Left lung (tissue), 10 donors: ENCODE measurements around the gene SLC25A42. TPM values are rescaled to one million over a fixed set of nuclear protein-coding genes. Genes with fewer than 3 reads are reported as not detected.
"Not testable (repeated sequence)": the region's sequence is repeated elsewhere in the genome, so short reads cannot be mapped to it uniquely, and the experiment has no call there.

Experiments
- ATAC-seq: fragments of 200-7000 bp; cut with Tn5 transposase; one replicate; pipeline ENCODE4 v1.9.1; 2020; ENCODE audit warnings: moderate library complexity
- DNase-seq, 4 donors: peaks; one replicate each; pipeline ENCODE4 v3.0.0-alpha.2; 2013 to 2020
- H3K27ac ChIP-seq, 2 donors: fragments of 200-600 bp; sonication (generic) in 1 of 2; one replicate each; pipeline versions ENCODE4 v1.5.0 to v1.8.0; 2020 to 2021
- H3K27me3 ChIP-seq, 2 donors: fragments of 200-600 bp; sonication (generic) in 1 of 2; one replicate each; pipeline versions ENCODE4 v1.5.0 to v1.8.0; 2020 to 2021
- H3K36me3 ChIP-seq, 2 donors: fragments of 200-600 bp; sonication (generic) in 1 of 2; one replicate each; pipeline versions ENCODE4 v1.5.0 to v1.8.0; 2020 to 2021
- H3K4me1 ChIP-seq, 2 donors: fragments of 200-600 bp; one replicate each; pipeline ENCODE4 v1.8.0; 2021
- H3K4me3 ChIP-seq, 2 donors: fragments of 200-600 bp; sonication (generic) in 1 of 2; one replicate each; pipeline versions ENCODE4 v1.5.0 to v1.8.0; 2020 to 2021; ENCODE audit warnings: mild to moderate bottlenecking in 1 of 2
- H3K9me3 ChIP-seq, 2 donors: fragments of 200-600 bp; sonication (generic) in 1 of 2; one replicate each; pipeline versions ENCODE4 v1.5.0 to v1.8.0; 2020 to 2021
- intact Hi-C, 2 donors: fragments of 100-400 bp; cut with DNase I; formaldehyde crosslinking; loops; one replicate each; pipeline versions ENCODE4 v1.11.2 to v1.14.2; 2022
- polyA plus RNA-seq, 6 donors: library from polyadenylated mRNA; unstranded; fragments of 120-200 nt; gene quantifications; one replicate each; pipeline ENCODE4 v1.2.1, GENCODE V29; 2013; ENCODE audit not compliant: insufficient read length in 6 of 6
- total RNA-seq, 2 donors: library from RNA; stranded (reverse); fragmentation: NEBNext Ultra II Directional; extraction: Animal tissue kit (Norgen Biotek cat#: 25700); gene quantifications; one replicate each; pipeline ENCODE4 v1.2.1, GENCODE V29; 2021
- TF ChIP-seq, protein P1 (sequence below), 2 donors: fragments of 200-600 bp; sonication (generic) in 1 of 2; IDR thresholded peaks; one replicate each; pipeline versions ENCODE4 v1.5.0 to v1.8.0; 2021; ENCODE audit warnings: antibody characterized with exemption in 2 of 2
- donor health status: DM: no; HTN: yes; CAD: no.
- donor health status: DM: no; HTN: no; CAD: no.

Gene SLC25A42
- total and polyA plus RNA-seq, 8 donors: 7.6 to 16.6 (median 12.8) TPM

DNA sequence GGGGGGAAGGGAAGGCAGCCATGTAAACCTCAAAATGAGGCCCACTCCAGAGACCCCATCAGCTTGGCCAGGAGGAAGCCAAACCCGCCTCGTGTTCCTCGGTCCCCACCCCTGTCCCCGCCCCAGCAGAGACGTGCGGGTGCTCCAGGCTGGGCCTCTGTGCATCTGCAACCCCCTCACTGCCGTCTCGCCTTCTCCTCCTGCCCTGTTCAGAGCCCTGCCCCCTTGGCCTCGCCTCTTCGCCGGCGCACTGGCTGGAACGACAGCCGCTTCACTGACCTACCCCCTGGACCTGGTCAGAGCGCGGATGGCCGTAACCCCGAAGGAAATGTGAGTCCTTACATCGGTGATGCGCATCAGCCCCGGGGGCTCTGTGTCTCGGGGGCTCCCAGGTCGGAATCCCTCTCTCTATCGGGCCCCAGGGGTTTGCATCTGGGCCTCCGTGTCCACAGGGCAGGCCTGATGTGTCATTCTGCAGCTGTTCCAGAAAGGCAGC, 42.3 kb downstream of the SLC25A42 start:
- no peaks in the 10 kb centered on the region for H3K36me3 ChIP-seq
- no peak overlapping the region for H3K27ac ChIP-seq
- H3K9me3 ChIP-seq: no peaks in the 10 kb centered on the region
- peaks cover 0 to 12% of the 10 kb centered on the region in 2 donors for H3K27me3 ChIP-seq
- ATAC-seq (peak; percentile 37), DNase-seq (no peak)
- intact Hi-C loops: no loop called here
- TF ChIP-seq, protein P1, sequence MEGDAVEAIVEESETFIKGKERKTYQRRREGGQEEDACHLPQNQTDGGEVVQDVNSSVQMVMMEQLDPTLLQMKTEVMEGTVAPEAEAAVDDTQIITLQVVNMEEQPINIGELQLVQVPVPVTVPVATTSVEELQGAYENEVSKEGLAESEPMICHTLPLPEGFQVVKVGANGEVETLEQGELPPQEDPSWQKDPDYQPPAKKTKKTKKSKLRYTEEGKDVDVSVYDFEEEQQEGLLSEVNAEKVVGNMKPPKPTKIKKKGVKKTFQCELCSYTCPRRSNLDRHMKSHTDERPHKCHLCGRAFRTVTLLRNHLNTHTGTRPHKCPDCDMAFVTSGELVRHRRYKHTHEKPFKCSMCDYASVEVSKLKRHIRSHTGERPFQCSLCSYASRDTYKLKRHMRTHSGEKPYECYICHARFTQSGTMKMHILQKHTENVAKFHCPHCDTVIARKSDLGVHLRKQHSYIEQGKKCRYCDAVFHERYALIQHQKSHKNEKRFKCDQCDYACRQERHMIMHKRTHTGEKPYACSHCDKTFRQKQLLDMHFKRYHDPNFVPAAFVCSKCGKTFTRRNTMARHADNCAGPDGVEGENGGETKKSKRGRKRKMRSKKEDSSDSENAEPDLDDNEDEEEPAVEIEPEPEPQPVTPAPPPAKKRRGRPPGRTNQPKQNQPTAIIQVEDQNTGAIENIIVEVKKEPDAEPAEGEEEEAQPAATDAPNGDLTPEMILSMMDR (IDR thresholded peaks at IDR 0.05): no peak
- H3K4me3 ChIP-seq: peak overlapping the region; percentile 5 to 7
- H3K4me1 ChIP-seq: peaks cover 0 to 7% of the 10 kb centered on the region in 2 donors

DNA sequence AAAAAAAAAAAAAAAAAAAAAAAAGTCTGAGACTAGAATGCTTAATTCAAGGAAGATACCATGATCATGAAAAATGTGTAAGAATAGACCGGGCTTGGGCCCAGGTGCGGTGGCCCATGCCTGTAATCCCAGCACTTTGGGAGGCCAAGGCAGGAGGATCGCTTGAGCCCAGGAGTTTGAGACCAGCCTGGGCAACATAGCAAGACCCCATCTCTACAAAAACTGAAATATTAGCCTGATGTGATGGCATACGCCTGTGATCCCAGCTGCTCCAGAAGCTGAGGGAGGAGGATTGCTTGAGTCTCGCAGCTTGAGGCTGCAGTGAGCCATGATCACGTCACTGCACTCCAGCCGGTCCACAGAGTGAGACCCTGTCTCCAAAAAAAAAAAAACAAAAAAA, 43.1 kb downstream of the SLC25A42 start:
- H3K4me1 ChIP-seq, intact Hi-C loops, H3K27ac ChIP-seq, ATAC-seq, H3K4me3 ChIP-seq, H3K9me3 ChIP-seq, H3K36me3 ChIP-seq, DNase-seq: not testable (repeated sequence)
- H3K27me3 ChIP-seq: peaks cover 0 to 14% of the 10 kb centered on the region in 2 donors

DNA sequence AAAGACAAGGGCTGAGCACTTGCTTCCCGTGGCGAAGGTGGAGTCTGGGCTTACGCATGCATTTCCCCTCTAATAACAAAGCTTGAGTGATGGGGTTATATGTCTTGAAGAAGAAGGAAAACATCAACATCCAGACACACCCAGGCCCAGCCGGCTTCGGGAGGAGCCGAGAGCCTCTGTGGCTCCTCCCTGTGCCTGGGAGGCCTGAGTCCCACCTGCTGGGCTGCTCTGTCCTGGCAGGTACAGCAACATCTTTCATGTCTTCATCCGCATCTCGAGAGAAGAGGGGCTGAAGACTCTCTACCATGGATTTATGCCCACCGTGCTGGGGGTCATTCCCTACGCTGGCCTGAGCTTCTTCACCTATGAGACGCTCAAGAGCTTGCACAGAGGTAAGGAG, 43.9 kb downstream of the SLC25A42 start:
- H3K27me3 ChIP-seq: peaks cover 0 to 14% of the 10 kb centered on the region in 2 donors
- H3K4me1 ChIP-seq: peaks cover 0 to 7% of the 10 kb centered on the region in 2 donors
- TF ChIP-seq, protein P1 (IDR thresholded peaks at IDR 0.05): no peak
- intact Hi-C loops: no loop called here
- ATAC-seq (no peak), DNase-seq (no peak)
- H3K9me3 ChIP-seq: no peaks in the 10 kb centered on the region
- H3K4me3 ChIP-seq: no peak overlapping the region
- no peak overlapping the region for H3K27ac ChIP-seq
- no peaks in the 10 kb centered on the region for H3K36me3 ChIP-seq

DNA sequence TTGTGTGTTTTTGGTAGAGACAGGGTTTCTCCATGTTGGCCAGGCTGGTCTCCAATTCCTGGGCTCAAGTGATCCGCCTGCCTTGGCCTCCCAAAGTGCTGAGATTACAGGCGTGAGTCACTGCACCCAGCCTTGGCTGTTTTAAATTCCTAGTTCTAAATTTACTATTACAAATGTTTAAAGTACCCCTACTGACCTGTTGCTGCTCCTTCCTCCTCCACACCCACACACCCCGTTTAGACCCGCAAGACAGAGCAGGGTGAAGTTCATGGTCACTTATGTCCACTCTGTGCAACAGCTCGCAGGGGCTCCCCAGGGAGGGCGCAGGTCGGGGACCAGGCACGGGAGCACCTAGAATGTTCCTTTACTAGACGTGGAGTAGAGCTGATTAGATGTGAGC, 45.8 kb downstream of the SLC25A42 start:
- Histone ChIP-seq H3K27ac (no peak overlapping the region), H3K9me3 (no peaks in the 10 kb centered on the region), H3K36me3 (no peaks in the 10 kb centered on the region), H3K4me1 (peaks cover 0 to 7% of the 10 kb centered on the region in 2 donors), H3K4me3 (no peak overlapping the region), H3K27me3 (peaks cover 0 to 14% of the 10 kb centered on the region in 2 donors)
- TF ChIP-seq, protein P1 (IDR thresholded peaks at IDR 0.05): no peak
- DNase-seq (no peak), ATAC-seq (no peak)
- intact Hi-C loops: no loop called here

DNA sequence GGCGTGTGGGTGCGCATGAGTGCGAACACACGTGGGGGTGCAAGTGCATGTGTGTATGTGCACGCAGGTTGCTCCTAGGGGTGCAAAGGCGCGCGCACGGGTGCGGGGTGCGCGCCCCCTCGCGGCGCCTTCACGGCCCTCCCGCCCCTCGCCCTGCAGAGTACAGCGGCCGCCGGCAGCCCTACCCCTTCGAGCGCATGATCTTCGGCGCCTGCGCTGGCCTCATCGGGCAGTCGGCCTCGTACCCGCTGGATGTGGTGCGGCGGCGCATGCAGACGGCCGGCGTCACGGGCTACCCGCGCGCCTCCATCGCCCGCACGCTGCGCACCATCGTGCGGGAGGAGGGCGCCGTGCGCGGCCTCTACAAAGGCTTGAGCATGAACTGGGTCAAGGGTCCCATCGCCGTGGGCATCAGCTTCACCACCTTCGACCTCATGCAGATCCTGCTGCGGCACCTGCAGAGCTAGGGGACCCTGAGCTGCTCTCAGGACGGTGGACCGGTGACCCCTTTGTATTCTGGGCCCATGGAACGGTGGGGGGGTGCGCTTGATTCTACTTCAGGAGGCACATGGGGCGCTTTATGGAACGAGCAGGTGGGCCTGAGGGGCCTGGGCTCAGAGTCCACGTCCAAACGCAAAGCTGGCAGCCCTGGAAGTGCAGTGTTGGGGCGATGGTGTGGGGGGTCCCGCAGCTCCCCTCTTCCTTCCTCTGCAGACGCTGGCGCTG, 46.8 kb downstream of the SLC25A42 start:
- ATAC-seq: peak; percentile 35
- intact Hi-C loops: no loop called here
- no peaks in the 10 kb centered on the region for H3K36me3 ChIP-seq
- no peaks in the 10 kb centered on the region for H3K9me3 ChIP-seq
- peaks cover 0 to 14% of the 10 kb centered on the region in 2 donors for H3K27me3 ChIP-seq
- TF ChIP-seq, protein P1 (IDR thresholded peaks at IDR 0.05): peak in 1 of 2 donors; percentile 22
- no peak overlapping the region for H3K27ac ChIP-seq
- peaks cover 0 to 7% of the 10 kb centered on the region in 2 donors for H3K4me1 ChIP-seq
- peak in 2 of 4 donors; percentile 16 to 37 for DNase-seq
- H3K4me3 ChIP-seq: no peak overlapping the region
